Naive thymus-derived CD4-positive, alpha-beta T cell (primary cell): ENCODE data around the gene SPTLC2. TPM values are rescaled to one million over a fixed set of nuclear protein-coding genes. Genes with fewer than 3 reads are reported as not detected.

Experiments used
- ATAC-seq: fragments of 150-1000 bp; cut with Tn5 transposase; 2 replicates; pipeline ENCODE4 v1.10.0; 2021; ENCODE audit warnings: mild to moderate bottlenecking, moderate library complexity
- CTCF ChIA-PET: fragments of 350-600 bp; sonication (Branson Sonifier 250); formaldehyde crosslinking; loops from one replicate; lab custom pipeline; 2021; ENCODE audit warnings: antibody characterized with exemption; lab: Charles Lee
- POLR2A ChIA-PET: fragments of 350-600 bp; sonication (Branson Sonifier 250); formaldehyde crosslinking; loops from one replicate; lab custom pipeline; 2021; ENCODE audit warnings: antibody characterized with exemption, inconsistent platforms; lab: Charles Lee
- DNase-seq, 9 donors: peaks; one replicate each; pipeline versions ENCODE4 v3.0.0 to v3.0.0-alpha.2; 2020 to 2022; ENCODE audit warnings: mixed read lengths in 1 of 9
- H3K27ac ChIP-seq: one replicate; pipeline ENCODE4 v1.7.0; 2013; ENCODE audit warnings: mild to moderate bottlenecking, low read depth, low read length, moderate library complexity
- H3K27me3 ChIP-seq, 2 donors: one replicate each; pipeline ENCODE4 v1.7.0; 2013; ENCODE audit warnings: low read length in 2 of 2, mild to moderate bottlenecking in 2 of 2, moderate library complexity in 2 of 2; ENCODE audit not compliant: control insufficient read depth in 2 of 2, insufficient read depth in 2 of 2
- H3K36me3 ChIP-seq, 3 experiments: 1 replicate in 2 of 3; 2 replicates in 1 of 3; pipeline ENCODE4 v1.7.0; 2013; ENCODE audit warnings: low read length in 3 of 3, mild to moderate bottlenecking in 3 of 3, moderate library complexity in 1 of 3; ENCODE audit not compliant: insufficient read depth in 3 of 3, control insufficient read depth in 2 of 3
- H3K4me1 ChIP-seq, 2 donors: one replicate each; pipeline ENCODE4 v1.7.0; 2013; ENCODE audit warnings: low read length in 2 of 2, mild to moderate bottlenecking in 2 of 2, moderate library complexity in 1 of 2; ENCODE audit not compliant: control insufficient read depth in 2 of 2, insufficient read depth in 2 of 2
- H3K4me3 ChIP-seq: 2 replicates; pipeline ENCODE4 v1.7.0; 2013; ENCODE audit warnings: mild to moderate bottlenecking, low read length
- H3K9me3 ChIP-seq, 3 experiments: 1 replicate in 2 of 3; 2 replicates in 1 of 3; pipeline ENCODE4 v1.7.0; 2013; ENCODE audit warnings: low read length in 3 of 3; ENCODE audit not compliant: control insufficient read depth in 2 of 3
- H3K27ac Mint-ChIP-seq, 9 donors: one replicate each; pipeline ENCODE4 v1.8.0; 2020 to 2022; ENCODE audit warnings: mixed read lengths in 9 of 9, mild to moderate bottlenecking in 8 of 9, moderate library complexity in 5 of 9, inconsistent platforms in 2 of 9
- H3K27me3 Mint-ChIP-seq, 5 donors: one replicate each; pipeline ENCODE4 v1.8.0; 2021 to 2022; ENCODE audit warnings: mixed read lengths in 5 of 5, mild to moderate bottlenecking in 1 of 5
- H3K36me3 Mint-ChIP-seq, 5 donors: one replicate each; pipeline ENCODE4 v1.8.0; 2020 to 2022; ENCODE audit warnings: mixed read lengths in 5 of 5, mild to moderate bottlenecking in 3 of 5, inconsistent platforms in 1 of 5
- H3K4me1 Mint-ChIP-seq, 7 donors: one replicate each; pipeline ENCODE4 v1.8.0; 2020 to 2022; ENCODE audit warnings: mixed read lengths in 7 of 7, mild to moderate bottlenecking in 3 of 7, inconsistent platforms in 1 of 7
- H3K4me3 Mint-ChIP-seq, 10 donors: one replicate each; pipeline ENCODE4 v1.8.0; 2020 to 2022; ENCODE audit warnings: mild to moderate bottlenecking in 10 of 10, mixed read lengths in 10 of 10, moderate library complexity in 6 of 10, inconsistent platforms in 2 of 10
- H3K9me3 Mint-ChIP-seq, 11 donors: one replicate each; pipeline ENCODE4 v1.8.0; 2020 to 2022; ENCODE audit warnings: mixed read lengths in 11 of 11, mild to moderate bottlenecking in 4 of 11, inconsistent platforms in 1 of 11, moderate library complexity in 1 of 11
- intact Hi-C, 2 donors: fragments of 100-400 bp; cut with micrococcal nuclease; formaldehyde crosslinking; loops; one replicate each; pipeline ENCODE4 v1.15.1; 2023
- polyA plus RNA-seq, 2 donors: library from polyadenylated mRNA; unstranded; fragments of 300-500 nt; fragmentation: Illumina TruSeq; gene quantifications; one replicate each; pipeline ENCODE4 v1.2.3, GENCODE V29; 2021
- total RNA-seq, 6 experiments: library from RNA in 5 of 6; stranded (reverse) in 5 of 6; gene quantifications; 1 replicate in 5 of 6; 2 replicates in 1 of 6; pipeline ENCODE4 v1.2.3 and lab custom pipeline; 2021 to 2026

SPTLC2 gene
- total and polyA plus RNA-seq, 7 experiments from 2014 or later, result 11.6 to 58.1 (median 24.7) TPM

DNA sequence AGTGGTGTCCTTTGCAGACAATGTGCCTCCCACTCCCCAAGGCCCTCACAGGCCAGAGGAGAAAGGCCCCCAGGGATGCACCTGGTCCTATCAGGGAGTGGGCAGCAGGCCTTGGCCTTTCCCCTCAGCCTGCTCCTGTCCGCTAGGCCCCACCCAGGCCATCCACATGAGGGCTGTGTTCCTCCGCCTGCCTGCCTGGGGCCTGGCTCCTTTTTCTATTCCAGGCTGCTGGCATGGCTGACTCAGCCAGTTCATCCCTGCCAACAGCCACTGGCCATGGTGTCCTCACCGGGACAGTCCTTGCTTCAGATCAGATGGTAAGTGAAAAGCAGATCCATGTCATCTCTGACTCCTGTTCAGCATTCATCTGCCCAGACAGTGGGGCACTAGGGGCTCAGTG, 131.2 kb downstream of the SPTLC2 start:
- Mint-ChIP-seq H3K4me3 (no peak overlapping the region), H3K4me1 (peaks cover 0 to 2% (median 0%) of the 10 kb centered on the region in 7 donors), H3K27me3 (no peaks in the 10 kb centered on the region), H3K27ac (no peak overlapping the region), H3K36me3 (no peaks in the 10 kb centered on the region), H3K9me3 (peaks cover 0 to 2% (median 0%) of the 10 kb centered on the region in 11 donors)
- POLR2A ChIA-PET, result no interaction called here
- Histone ChIP-seq H3K27ac (no peak overlapping the region), H3K27me3 (no peaks in the 10 kb centered on the region), H3K4me1 (no peaks in the 10 kb centered on the region), H3K9me3 (no peaks in the 10 kb centered on the region), H3K36me3 (no peaks in the 10 kb centered on the region), H3K4me3 (no peak overlapping the region)
- ATAC-seq (no peak), DNase-seq (no peak)
- intact Hi-C loops, result no loop called here
- CTCF ChIA-PET, result no interaction called here

GRCh38 chr14:77482422-77482821, 134.0 kb downstream of the SPTLC2 start:
- H3K9me3 ChIP-seq, result no peaks in the 10 kb centered on the region
- Mint-ChIP-seq H3K36me3 (no peaks in the 10 kb centered on the region), H3K9me3 (no peaks in the 10 kb centered on the region), H3K27me3 (no peaks in the 10 kb centered on the region), H3K4me1 (peaks cover 0 to 2% (median 0%) of the 10 kb centered on the region in 7 donors), H3K27ac (no peak overlapping the region), H3K4me3 (no peak overlapping the region)
- POLR2A ChIA-PET, result no interaction called here
- intact Hi-C loops, result no loop called here
- no peak overlapping the region for H3K27ac ChIP-seq
- CTCF ChIA-PET, result interaction anchor here (1.0 kb wide), 1 partner anchor 19 kb away, joined by 3 read pairs; no protein-coding TSS in a partner anchor
- H3K27me3 ChIP-seq, result no peaks in the 10 kb centered on the region
- no peaks in the 10 kb centered on the region for H3K36me3 ChIP-seq
- no peaks in the 10 kb centered on the region for H3K4me1 ChIP-seq
- ATAC-seq (no peak), DNase-seq (no peak)
- H3K4me3 ChIP-seq, result no peak overlapping the region

DNA sequence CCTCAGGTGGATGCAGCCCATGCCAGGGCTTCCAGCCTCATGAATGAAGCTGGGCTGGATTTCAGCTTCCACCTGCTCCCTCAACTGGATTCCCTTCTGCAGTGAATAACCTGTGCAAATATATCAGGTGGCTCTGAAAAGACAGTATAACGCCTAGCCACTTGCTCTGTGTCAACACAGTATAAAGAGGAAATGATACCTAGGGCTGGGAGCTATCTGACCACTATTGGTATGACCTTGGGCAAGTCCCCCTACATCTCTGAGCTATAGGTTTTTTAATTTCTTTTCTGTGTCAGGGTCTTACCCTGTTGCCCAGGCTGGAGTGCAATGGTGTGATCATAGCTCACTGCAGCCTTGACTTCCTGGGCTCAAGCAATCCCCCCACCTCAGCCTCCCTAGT, 137.6 kb downstream of the SPTLC2 start:
- H3K36me3 Mint-ChIP-seq, result no peaks in the 10 kb centered on the region
- H3K27ac Mint-ChIP-seq, result no peak overlapping the region
- H3K9me3 Mint-ChIP-seq, result no peaks in the 10 kb centered on the region
- CTCF ChIA-PET, result no interaction called here
- Histone ChIP-seq H3K27ac (no peak overlapping the region), H3K36me3 (no peaks in the 10 kb centered on the region), H3K27me3 (no peaks in the 10 kb centered on the region), H3K9me3 (no peaks in the 10 kb centered on the region), H3K4me1 (no peaks in the 10 kb centered on the region), H3K4me3 (no peak overlapping the region)
- H3K4me3 Mint-ChIP-seq, result no peak overlapping the region
- ATAC-seq, result no peak
- intact Hi-C loops, result no loop called here
- peaks cover 0 to 4% (median 0%) of the 10 kb centered on the region in 7 donors for H3K4me1 Mint-ChIP-seq
- DNase-seq, result no peak
- POLR2A ChIA-PET, result no interaction called here
- H3K27me3 Mint-ChIP-seq, result no peaks in the 10 kb centered on the region

GRCh38 chr14:77478029-77478428, 138.4 kb downstream of the SPTLC2 start:
- no peaks in the 10 kb centered on the region for H3K27me3 ChIP-seq
- no peaks in the 10 kb centered on the region for H3K9me3 ChIP-seq
- POLR2A ChIA-PET, result no interaction called here
- no peaks in the 10 kb centered on the region for H3K4me1 ChIP-seq
- Mint-ChIP-seq H3K36me3 (no peaks in the 10 kb centered on the region), H3K9me3 (no peaks in the 10 kb centered on the region), H3K4me1 (peaks cover 0 to 4% (median 0%) of the 10 kb centered on the region in 7 donors), H3K27ac (no peak overlapping the region), H3K27me3 (no peaks in the 10 kb centered on the region), H3K4me3 (no peak overlapping the region)
- DNase-seq, result no peak
- H3K4me3 ChIP-seq, result no peak overlapping the region
- intact Hi-C loops, result no loop called here
- CTCF ChIA-PET, result interaction anchor here (0.6 kb wide), 1 partner anchor 10 kb away, joined by 3 read pairs; no protein-coding TSS in a partner anchor
- no peak for ATAC-seq
- H3K36me3 ChIP-seq, result no peaks in the 10 kb centered on the region
- no peak overlapping the region for H3K27ac ChIP-seq

- Histone ChIP-seq H3K36me3 (no peaks in the 10 kb centered on the region), H3K4me3 (no peak overlapping the region), H3K27ac (no peak overlapping the region), H3K9me3 (no peaks in the 10 kb centered on the region), H3K27me3 (no peaks in the 10 kb centered on the region), H3K4me1 (no peaks in the 10 kb centered on the region)
- no peak for ATAC-seq
- ChIA-PET POLR2A (no interaction called here), CTCF (no interaction called here)
- Mint-ChIP-seq H3K4me1 (peaks cover 0 to 2% (median 0%) of the 10 kb centered on the region in 7 donors), H3K9me3 (no peaks in the 10 kb centered on the region), H3K27ac (no peak overlapping the region), H3K36me3 (no peaks in the 10 kb centered on the region), H3K4me3 (no peak overlapping the region), H3K27me3 (no peaks in the 10 kb centered on the region)
- intact Hi-C loops, result no loop called here
- no peak for DNase-seq
Observed at GRCh38 chr14:77475432-77476115, 140.9 kb downstream of the SPTLC2 start.

- no peak overlapping the region for H3K4me3 Mint-ChIP-seq
- DNase-seq, result no peak
- H3K4me3 ChIP-seq, result no peak overlapping the region
- no peaks in the 10 kb centered on the region for H3K4me1 ChIP-seq
- H3K27ac Mint-ChIP-seq, result no peak overlapping the region
- peaks cover 0 to 2% (median 0%) of the 10 kb centered on the region in 7 donors for H3K4me1 Mint-ChIP-seq
- peaks cover 0 to 1% (median 0%) of the 10 kb centered on the region in 3 experiments for H3K36me3 ChIP-seq
- H3K27me3 ChIP-seq, result no peaks in the 10 kb centered on the region
- intact Hi-C loops, result no loop called here
- ChIA-PET POLR2A (no interaction called here), CTCF (no interaction called here)
- ATAC-seq, result no peak
- H3K27me3 Mint-ChIP-seq, result no peaks in the 10 kb centered on the region
- peaks cover 0 to 2% (median 0%) of the 10 kb centered on the region in 5 donors for H3K36me3 Mint-ChIP-seq
- no peak overlapping the region for H3K27ac ChIP-seq
- no peaks in the 10 kb centered on the region for H3K9me3 ChIP-seq
- H3K9me3 Mint-ChIP-seq, result no peaks in the 10 kb centered on the region
Observed at GRCh38 chr14:77474479-77475177, 141.8 kb downstream of the SPTLC2 start.
